ENCODE results near the gene CNRIP1. TPM values are rescaled to one million over a fixed set of nuclear protein-coding genes. Genes with fewer than 3 reads are reported as not detected.

The CNRIP1 gene
- total RNA-seq, 1 experiment from 2014 or later: 1.4 TPM

GRCh38 chr2:68292108-68292710 lies 27.5 kb downstream of the CNRIP1 start (continued):
- no peak for TF ChIP-seq E2F5 (CRISPR knock-in tag; IDR thresholded peaks at IDR 0.05)

GRCh38 chr2:68291314-68291713 lies 28.4 kb downstream of the CNRIP1 start:
- Mint-ChIP-seq H3K27ac (no peak overlapping the region), H3K4me3 (no peak overlapping the region), H3K4me1 (peaks cover 4% of the 10 kb centered on the region; the same call in 1 of the 2 replicates), H3K36me3 (no peaks in the 10 kb centered on the region), H3K9me3 (no peaks in the 10 kb centered on the region), H3K27me3 (ENCODE audit: low read depth) (no peaks in the 10 kb centered on the region)
- ChIA-PET CTCF (interaction anchor here (0.6 to 4.9 kb wide), 15 partner anchors 9 to 643 kb away, joined by 3 to 33 read pairs (median 6); partner anchors contain the start of genes CNRIP1, PNO1 and PPP3R1), POLR2A (interaction anchor here (0.8 kb wide), 1 partner anchor 149 kb away, joined by 3 read pairs; no protein-coding TSS in a partner anchor)
- DNase-seq (ENCODE audit: low spot score) (no peak), ATAC-seq (no peak)
- TF ChIP-seq ZNF281 (CRISPR knock-in tag; IDR thresholded peaks at IDR 0.05) (no peak), CTCF (IDR thresholded peaks at IDR 0.05) (no peak), NR3C1 (CRISPR knock-in tag; conservative IDR thresholded peaks at IDR 0.05; ENCODE audit: low read depth) (no peak), ZBTB21 (CRISPR knock-in tag; IDR thresholded peaks at IDR 0.05; ENCODE audit: borderline replicate concordance) (no peak), GTF2I (CRISPR knock-in tag; conservative IDR thresholded peaks at IDR 0.05) (no peak), PRRX2 (CRISPR knock-in tag; IDR thresholded peaks at IDR 0.05) (no peak), ZNF121 (CRISPR knock-in tag; IDR thresholded peaks at IDR 0.05) (no peak), HMGXB4 (CRISPR knock-in tag; IDR thresholded peaks at IDR 0.05) (no peak), ZNF423 (CRISPR knock-in tag; IDR thresholded peaks at IDR 0.05) (no peak), CDX4 (CRISPR knock-in tag; IDR thresholded peaks at IDR 0.05; ENCODE audit: borderline replicate concordance) (no peak), ATF2 (CRISPR knock-in tag; IDR thresholded peaks at IDR 0.05; ENCODE audit: borderline replicate concordance, low read depth) (no peak), MXD4 (CRISPR knock-in tag; IDR thresholded peaks at IDR 0.05; ENCODE audit: borderline replicate concordance) (no peak), EMX1 (CRISPR knock-in tag; IDR thresholded peaks at IDR 0.05) (no peak), HMGA2 (CRISPR knock-in tag; IDR thresholded peaks at IDR 0.05) (no peak), NFYB (CRISPR knock-in tag; conservative IDR thresholded peaks at IDR 0.05; ENCODE audit: low read depth) (no peak), ATF6 (CRISPR knock-in tag; IDR thresholded peaks at IDR 0.05) (no peak), MAX (CRISPR knock-in tag; IDR thresholded peaks at IDR 0.05) (no peak)
